Measurements from ENCODE around the gene ANKMY2.
"Not testable (repeated sequence)": the region's sequence is repeated elsewhere in the genome, so short reads cannot be mapped to it uniquely, and the experiment has no call there.

ANKMY2 gene

GRCh38 chr7:16645593-16646471 is at the start of gene ANKMY2, which contains the start of gene BZW2:
Gene ANKMY2, minus strand, starts transcription at chr7:16645754. Its CDS starts 181 bp downstream, at chr7:16645573.
Gene BZW2, plus strand, starts transcription at chr7:16646181. Its CDS starts 19,263 bp downstream, at chr7:16665444.
- DNase-seq (ENCODE audit: low read depth in 3 of 3): peak; percentile 83 to 91 (median 84)

- no peak for DNase-seq (ENCODE audit: low read depth in 3 of 3)
Measured at GRCh38 chr7:16694806-16695205, 49.3 kb upstream of the ANKMY2 start.

DNA sequence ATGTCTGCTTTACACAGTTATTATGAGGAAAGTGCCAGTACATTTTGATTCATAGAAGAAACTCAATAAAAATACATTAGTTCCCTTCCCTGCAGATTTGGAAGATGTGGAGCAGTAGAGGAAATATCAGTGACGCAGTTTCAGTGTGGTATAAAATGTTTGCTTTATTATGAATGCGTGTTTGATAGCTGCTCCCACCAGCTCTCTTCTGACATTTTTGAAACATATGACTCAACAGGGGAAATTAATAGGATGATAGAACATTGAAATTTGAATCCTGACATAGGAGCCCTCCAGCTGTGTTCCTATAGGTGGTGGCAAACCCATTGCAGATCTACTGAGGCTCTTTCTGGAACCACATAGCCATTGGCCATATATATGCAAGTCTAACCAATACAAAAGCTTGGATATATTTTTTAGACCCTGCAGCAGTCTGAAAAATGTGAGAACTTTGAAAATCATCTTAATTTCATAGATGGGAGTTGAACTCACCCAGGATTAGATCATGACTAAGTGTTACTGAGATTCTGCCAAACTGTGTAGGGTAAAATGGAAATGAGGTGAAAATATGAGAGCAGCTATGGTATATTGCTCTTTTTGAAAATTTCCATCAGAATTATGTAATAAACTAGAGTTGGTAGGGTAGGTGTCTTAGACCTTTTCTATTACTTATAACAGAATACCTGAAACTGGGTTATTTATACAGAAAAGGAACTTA is 48.2 kb upstream of the ANKMY2 start:
- DNase-seq (ENCODE audit: low read depth in 3 of 3): no peak

DNA sequence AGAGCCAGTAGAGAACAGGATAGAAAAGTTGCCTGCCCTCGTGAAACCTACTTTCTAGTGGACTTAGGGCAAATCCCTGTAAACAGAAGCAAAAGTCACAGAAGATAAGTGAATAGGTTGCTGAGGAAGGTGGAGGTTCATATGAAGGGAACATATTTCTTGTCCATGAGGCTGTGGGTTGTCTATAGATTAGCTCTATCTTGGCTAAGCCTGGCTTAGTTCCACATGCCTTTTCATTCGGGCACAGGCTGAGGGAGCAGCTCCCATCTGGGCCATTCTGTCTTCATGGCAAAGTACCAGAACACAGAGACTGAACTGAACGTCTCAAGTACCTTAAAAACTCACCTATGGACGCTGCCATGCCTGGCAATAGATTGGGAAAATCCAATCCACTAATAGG is 45.7 kb upstream of the ANKMY2 start:
- no peak for DNase-seq (ENCODE audit: low read depth in 3 of 3)

- DNase-seq (ENCODE audit: low read depth in 3 of 3): no peak
Measured at GRCh38 chr7:16688249-16688648, 42.7 kb upstream of the ANKMY2 start.

DNA sequence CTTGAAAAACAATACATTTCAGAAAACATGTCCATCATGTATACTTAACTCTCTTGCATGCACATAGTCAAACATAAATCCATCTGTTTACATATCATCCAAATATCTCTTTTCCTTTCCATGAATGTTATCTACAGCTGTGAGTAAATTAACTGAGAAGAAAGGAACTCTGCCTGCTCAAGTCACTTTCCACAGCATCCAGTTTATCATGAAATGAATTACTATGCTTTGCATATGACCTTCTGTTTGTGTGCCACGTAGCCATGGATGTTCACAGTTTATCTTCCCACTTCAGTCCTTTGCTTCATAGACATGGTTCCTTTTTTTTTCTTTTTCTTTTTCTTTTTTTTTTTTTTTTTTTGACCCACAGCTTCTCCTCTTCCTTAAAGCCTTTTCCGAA is 40.0 kb upstream of the ANKMY2 start:
- no peak for DNase-seq (ENCODE audit: low read depth in 3 of 3)

- DNase-seq (ENCODE audit: low read depth in 3 of 3): no peak
Measured at GRCh38 chr7:16684935-16685334, 39.4 kb upstream of the ANKMY2 start.

GRCh38 chr7:16678645-16679566 is 33.4 kb upstream of the ANKMY2 start:
- DNase-seq (ENCODE audit: low read depth in 3 of 3): not testable (repeated sequence)

GRCh38 chr7:16677978-16678494 is 32.5 kb upstream of the ANKMY2 start:
- no peak for DNase-seq (ENCODE audit: low read depth in 3 of 3)

- no peak for DNase-seq (ENCODE audit: low read depth in 3 of 3)
Measured at GRCh38 chr7:16675277-16675676, 29.7 kb upstream of the ANKMY2 start.

GRCh38 chr7:16671811-16672210 is 26.3 kb upstream of the ANKMY2 start:
- DNase-seq (ENCODE audit: low read depth in 3 of 3): no peak

- no peak for DNase-seq (ENCODE audit: low read depth in 3 of 3)
Measured at GRCh38 chr7:16670731-16671344, 25.3 kb upstream of the ANKMY2 start.

- DNase-seq (ENCODE audit: low read depth in 3 of 3): no peak
Measured at GRCh38 chr7:16670021-16670420, 24.5 kb upstream of the ANKMY2 start.

DNA sequence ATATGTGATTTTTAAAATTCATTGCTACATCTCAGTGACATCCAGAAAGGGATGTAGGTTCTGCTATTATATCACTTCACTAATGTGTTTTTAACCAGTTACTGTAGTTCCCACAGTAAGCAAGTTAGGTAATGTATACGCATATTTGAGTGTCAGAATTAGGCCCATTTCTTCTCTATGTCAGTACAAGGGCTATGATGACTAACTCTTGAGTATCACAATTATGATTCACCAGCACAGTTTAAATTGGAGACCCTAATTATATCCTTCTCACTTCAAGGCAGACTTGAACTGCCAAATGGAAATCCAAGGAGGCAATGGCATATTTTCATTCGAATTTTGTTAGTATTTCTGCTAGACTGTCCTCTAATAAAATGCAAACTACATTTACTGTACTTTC is 24.0 kb upstream of the ANKMY2 start:
- DNase-seq (ENCODE audit: low read depth in 3 of 3): no peak

GRCh38 chr7:16668978-16669377 is 23.4 kb upstream of the ANKMY2 start:
- DNase-seq (ENCODE audit: low read depth in 3 of 3): no peak

GRCh38 chr7:16668049-16668858 is 22.7 kb upstream of the ANKMY2 start:
- DNase-seq (ENCODE audit: low read depth in 3 of 3): no peak

DNA sequence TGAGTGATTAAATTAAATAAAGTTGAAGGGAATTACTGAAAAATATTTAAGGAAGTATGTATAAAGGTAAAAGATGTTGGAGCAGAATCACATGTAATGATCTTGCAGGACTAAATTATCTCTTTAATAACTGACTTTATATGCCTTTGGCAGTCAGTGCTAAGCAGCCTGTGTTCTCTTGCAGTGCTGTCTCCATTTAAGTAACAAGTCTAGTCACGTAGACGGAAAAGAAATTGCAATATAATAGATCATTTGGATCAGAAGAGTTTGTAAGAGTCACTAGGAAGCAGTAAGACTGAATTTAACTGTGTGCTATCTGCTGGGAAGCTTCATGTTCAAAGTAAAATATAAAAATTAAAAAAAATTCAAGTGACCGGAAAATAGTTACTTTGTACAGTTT is 21.8 kb upstream of the ANKMY2 start:
- DNase-seq (ENCODE audit: low read depth in 3 of 3): no peak

- DNase-seq (ENCODE audit: low read depth in 3 of 3): no peak
Measured at GRCh38 chr7:16661924-16662323, 16.4 kb upstream of the ANKMY2 start.

GRCh38 chr7:16660702-16661464 is 15.3 kb upstream of the ANKMY2 start:
- no peak for DNase-seq (ENCODE audit: low read depth in 3 of 3)
